ENCODE measurements around the gene CEACAM16. TPM values are rescaled to one million over a fixed set of nuclear protein-coding genes. Genes with fewer than 3 reads are reported as not detected.
A peak's percentile ranks its signal among the peaks of the same experiment; 100 is the strongest.

CEACAM16 gene
- polyA plus RNA-seq, 1 donor from 2014 or later: not detected

DNA sequence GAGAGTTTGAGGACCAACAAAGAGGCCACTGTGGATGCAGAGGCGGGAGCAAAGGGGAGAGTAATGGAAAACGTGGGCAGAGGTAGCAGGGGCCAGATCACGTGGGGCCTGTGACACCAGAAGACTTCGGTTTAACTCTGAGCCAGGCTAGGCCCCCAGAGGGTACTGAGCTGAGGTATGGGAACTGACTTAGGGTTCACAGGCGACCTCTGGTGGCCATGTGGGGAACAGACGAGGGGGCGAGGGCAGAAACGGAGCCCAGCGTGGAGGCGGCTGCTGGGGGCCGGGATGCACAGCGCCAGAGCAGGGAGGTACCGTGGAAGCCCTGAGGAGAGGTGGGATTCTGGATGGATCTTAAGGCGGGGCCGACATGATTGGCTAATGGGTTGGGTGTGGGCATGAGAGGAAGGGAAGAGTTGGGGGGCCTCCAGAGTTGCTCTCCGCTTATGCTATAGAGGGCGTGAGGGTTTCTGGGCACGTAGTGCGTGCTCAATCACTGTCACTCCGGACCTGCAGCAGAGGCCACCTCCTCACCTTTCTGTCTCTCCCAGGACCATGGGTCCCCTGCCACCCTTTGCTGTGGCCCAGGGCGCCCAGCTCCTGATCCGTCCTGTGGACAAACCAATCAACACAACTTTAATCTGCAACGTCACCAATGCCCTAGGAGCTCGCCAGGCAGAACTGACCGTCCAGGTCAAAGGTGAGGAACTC, 41.6 kb upstream of the CEACAM16 start:
- H3K4me2 ChIP-seq (ENCODE audit: low read length): no peak overlapping the region
- TF ChIP-seq EZH2 (IDR thresholded peaks at IDR 0.05; ENCODE audit: borderline replicate concordance, insufficient read depth, low read length, poor library complexity, severe bottlenecking) (no peak), POLR2AphosphoS5 (IDR thresholded peaks at IDR 0.05) (no peak), RAD21 (conservative IDR thresholded peaks at IDR 0.05) (peak; percentile 17), MXI1 (conservative IDR thresholded peaks at IDR 0.05; ENCODE audit: poor library complexity, severe bottlenecking) (no peak), SMC3 (conservative IDR thresholded peaks at IDR 0.05; ENCODE audit: poor library complexity) (peak; percentile 33)
- TF ChIP-seq, protein P1, sequence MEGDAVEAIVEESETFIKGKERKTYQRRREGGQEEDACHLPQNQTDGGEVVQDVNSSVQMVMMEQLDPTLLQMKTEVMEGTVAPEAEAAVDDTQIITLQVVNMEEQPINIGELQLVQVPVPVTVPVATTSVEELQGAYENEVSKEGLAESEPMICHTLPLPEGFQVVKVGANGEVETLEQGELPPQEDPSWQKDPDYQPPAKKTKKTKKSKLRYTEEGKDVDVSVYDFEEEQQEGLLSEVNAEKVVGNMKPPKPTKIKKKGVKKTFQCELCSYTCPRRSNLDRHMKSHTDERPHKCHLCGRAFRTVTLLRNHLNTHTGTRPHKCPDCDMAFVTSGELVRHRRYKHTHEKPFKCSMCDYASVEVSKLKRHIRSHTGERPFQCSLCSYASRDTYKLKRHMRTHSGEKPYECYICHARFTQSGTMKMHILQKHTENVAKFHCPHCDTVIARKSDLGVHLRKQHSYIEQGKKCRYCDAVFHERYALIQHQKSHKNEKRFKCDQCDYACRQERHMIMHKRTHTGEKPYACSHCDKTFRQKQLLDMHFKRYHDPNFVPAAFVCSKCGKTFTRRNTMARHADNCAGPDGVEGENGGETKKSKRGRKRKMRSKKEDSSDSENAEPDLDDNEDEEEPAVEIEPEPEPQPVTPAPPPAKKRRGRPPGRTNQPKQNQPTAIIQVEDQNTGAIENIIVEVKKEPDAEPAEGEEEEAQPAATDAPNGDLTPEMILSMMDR (IDR thresholded peaks at IDR 0.05; ENCODE audit: poor library complexity, severe bottlenecking): peak; percentile 46
- H3K9me2 ChIP-seq (ENCODE audit: insufficient read depth, low read length): no peaks in the 10 kb centered on the region
- no peak overlapping the region for H3K9ac ChIP-seq (ENCODE audit: low read length)
- H3K4me3 ChIP-seq (ENCODE audit: low read length): no peak overlapping the region
- H3K36me3 ChIP-seq (ENCODE audit: insufficient read depth, low read length): peaks cover 5% of the 10 kb centered on the region
- H2AFZ ChIP-seq (ENCODE audit: low read depth, low read length): no peak overlapping the region
- no peaks in the 10 kb centered on the region for H3F3A ChIP-seq (ENCODE audit: insufficient read depth, low read length, poor library complexity, severe bottlenecking)
- no peaks in the 10 kb centered on the region for H3K79me2 ChIP-seq (replicated peaks; ENCODE audit: insufficient read depth, low read length)
- no peaks in the 10 kb centered on the region for H4K20me1 ChIP-seq (ENCODE audit: insufficient read depth)
- no peaks in the 10 kb centered on the region for H3K9me3 ChIP-seq (ENCODE audit: low read length)
- H3K27ac ChIP-seq (ENCODE audit: low read length): no peak overlapping the region
- no peaks in the 10 kb centered on the region for H3K27me3 ChIP-seq (ENCODE audit: insufficient read depth, low read depth, low read length)

DNA sequence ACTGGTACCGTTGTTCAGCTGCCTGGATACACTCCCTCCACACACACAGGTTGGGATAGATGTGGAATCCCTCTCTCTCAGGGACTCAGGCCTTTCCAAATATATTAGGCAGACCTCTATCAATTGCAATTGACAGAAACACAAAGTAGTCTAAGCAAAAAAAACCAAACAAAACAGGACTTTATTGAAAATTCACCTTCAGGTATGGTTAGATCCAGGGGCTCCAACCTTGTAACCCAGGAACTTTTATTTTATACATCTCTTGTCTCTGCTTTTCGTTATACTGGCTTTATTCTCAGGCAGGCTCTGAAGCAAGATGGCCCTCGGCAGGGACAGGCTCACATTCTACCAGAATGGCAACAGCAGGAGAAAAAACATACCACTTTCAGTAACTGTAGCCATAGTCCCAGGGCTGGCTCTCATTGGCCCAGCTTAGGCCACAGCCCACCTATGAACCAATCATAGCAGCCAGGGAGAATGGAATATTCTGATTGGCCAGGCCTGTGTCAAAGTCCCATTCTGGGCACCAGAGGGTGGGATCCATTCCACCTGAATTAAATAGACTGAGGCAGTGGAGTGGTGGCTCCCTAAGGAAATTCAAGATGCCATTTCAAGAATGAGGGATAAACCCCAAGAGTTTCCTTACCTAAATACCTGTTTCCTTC, 40.8 kb upstream of the CEACAM16 start:
- Histone ChIP-seq H4K20me1 (ENCODE audit: insufficient read depth) (no peaks in the 10 kb centered on the region), H3K27ac (ENCODE audit: low read length) (no peak overlapping the region), H3K9me2 (ENCODE audit: insufficient read depth, low read length) (no peaks in the 10 kb centered on the region), H3K36me3 (ENCODE audit: insufficient read depth, low read length) (peaks cover 5% of the 10 kb centered on the region), H3K27me3 (ENCODE audit: insufficient read depth, low read depth, low read length) (no peaks in the 10 kb centered on the region), H2AFZ (ENCODE audit: low read depth, low read length) (no peak overlapping the region), H3K9ac (ENCODE audit: low read length) (no peak overlapping the region), H3K4me2 (ENCODE audit: low read length) (no peak overlapping the region), H3K9me3 (ENCODE audit: low read length) (no peaks in the 10 kb centered on the region), H3K4me3 (ENCODE audit: low read length) (no peak overlapping the region), H3K79me2 (replicated peaks; ENCODE audit: insufficient read depth, low read length) (no peaks in the 10 kb centered on the region), H3F3A (ENCODE audit: insufficient read depth, low read length, poor library complexity, severe bottlenecking) (no peaks in the 10 kb centered on the region)
- TF ChIP-seq TAF1 (IDR thresholded peaks at IDR 0.05; ENCODE audit: low read depth) (no peak), EZH2 (IDR thresholded peaks at IDR 0.05; ENCODE audit: borderline replicate concordance, insufficient read depth, low read length, poor library complexity, severe bottlenecking) (no peak), RAD21 (conservative IDR thresholded peaks at IDR 0.05) (no peak), SMC3 (conservative IDR thresholded peaks at IDR 0.05; ENCODE audit: poor library complexity) (no peak), EP300 (conservative IDR thresholded peaks at IDR 0.05; ENCODE audit: poor library complexity, severe bottlenecking) (no peak), POLR2AphosphoS5 (IDR thresholded peaks at IDR 0.05) (no peak), MXI1 (conservative IDR thresholded peaks at IDR 0.05; ENCODE audit: poor library complexity, severe bottlenecking) (no peak)
- TF ChIP-seq, protein P1 (IDR thresholded peaks at IDR 0.05; ENCODE audit: poor library complexity, severe bottlenecking): no peak
- TF ChIP-seq, protein P2, sequence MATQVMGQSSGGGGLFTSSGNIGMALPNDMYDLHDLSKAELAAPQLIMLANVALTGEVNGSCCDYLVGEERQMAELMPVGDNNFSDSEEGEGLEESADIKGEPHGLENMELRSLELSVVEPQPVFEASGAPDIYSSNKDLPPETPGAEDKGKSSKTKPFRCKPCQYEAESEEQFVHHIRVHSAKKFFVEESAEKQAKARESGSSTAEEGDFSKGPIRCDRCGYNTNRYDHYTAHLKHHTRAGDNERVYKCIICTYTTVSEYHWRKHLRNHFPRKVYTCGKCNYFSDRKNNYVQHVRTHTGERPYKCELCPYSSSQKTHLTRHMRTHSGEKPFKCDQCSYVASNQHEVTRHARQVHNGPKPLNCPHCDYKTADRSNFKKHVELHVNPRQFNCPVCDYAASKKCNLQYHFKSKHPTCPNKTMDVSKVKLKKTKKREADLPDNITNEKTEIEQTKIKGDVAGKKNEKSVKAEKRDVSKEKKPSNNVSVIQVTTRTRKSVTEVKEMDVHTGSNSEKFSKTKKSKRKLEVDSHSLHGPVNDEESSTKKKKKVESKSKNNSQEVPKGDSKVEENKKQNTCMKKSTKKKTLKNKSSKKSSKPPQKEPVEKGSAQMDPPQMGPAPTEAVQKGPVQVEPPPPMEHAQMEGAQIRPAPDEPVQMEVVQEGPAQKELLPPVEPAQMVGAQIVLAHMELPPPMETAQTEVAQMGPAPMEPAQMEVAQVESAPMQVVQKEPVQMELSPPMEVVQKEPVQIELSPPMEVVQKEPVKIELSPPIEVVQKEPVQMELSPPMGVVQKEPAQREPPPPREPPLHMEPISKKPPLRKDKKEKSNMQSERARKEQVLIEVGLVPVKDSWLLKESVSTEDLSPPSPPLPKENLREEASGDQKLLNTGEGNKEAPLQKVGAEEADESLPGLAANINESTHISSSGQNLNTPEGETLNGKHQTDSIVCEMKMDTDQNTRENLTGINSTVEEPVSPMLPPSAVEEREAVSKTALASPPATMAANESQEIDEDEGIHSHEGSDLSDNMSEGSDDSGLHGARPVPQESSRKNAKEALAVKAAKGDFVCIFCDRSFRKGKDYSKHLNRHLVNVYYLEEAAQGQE (IDR thresholded peaks at IDR 0.05; ENCODE audit: borderline replicate concordance): no peak
